NCI-H2107 treated with DMSO at 0.1 percent for 48 hours (cell line): ENCODE results near the gene BBOX1.
"Not testable (repeated sequence)": the region's sequence is repeated elsewhere in the genome, so short reads cannot be mapped to it uniquely, and the experiment has no call there.

ENCODE experiments used
- DNase-seq: peaks from one replicate; lab custom pipeline; 2025; ENCODE audit not compliant: unreplicated experiment; lab: John Stamatoyannopoulos, UW

Gene BBOX1

DNA sequence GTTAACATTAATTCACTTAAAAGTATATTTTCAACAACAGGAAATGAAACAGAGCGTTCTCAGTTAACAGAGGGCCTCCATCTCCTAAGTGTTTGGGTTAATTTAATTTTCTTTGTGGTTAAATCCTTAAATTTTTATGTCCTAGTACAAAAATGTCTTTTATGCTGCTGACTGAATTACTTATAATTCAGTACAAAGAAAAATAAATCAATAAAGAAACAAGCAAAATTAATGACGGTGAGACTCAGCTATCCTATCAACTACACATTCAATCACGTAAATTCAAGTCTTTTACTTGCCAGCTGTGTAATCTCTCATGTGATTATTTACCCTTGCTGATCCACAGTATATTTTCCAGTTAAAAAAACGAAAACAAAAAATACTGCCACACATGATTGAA lies 81.4 kb downstream of the BBOX1 start:
- no peak for DNase-seq

DNA sequence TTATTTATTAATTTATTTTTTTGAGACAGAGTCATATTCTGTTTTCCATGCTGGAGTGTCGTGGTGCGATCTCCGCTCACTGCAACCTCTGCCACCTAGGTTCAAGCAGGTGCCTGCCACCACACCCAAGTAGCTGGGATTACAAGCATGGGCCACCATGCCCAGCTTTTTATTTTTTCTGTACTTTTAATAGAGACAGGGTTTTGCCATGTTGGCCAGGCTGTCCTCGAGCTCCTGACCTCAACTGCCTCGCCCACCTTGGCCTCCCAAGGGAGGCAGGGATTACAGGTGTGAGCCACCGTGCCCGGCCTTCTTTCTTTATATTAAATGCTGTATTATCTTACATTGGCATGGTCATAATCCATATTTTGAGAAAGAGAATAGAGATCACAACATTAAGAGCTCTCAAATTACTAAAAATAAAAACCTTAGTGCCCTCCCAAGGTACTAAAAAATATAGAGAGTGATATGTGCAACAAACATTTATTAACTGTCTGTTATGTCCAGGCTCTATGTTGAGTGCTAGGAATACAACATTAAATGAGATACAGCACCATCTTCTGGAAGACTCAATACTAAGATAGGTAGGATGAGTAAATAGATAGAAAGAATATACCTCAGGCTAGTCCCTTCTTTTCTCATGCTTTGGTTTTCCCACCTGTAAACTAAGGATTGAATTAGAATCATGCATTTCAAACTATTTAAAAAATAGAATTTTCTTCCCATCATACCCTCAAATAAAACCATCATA lies 84.1 kb downstream of the BBOX1 start:
- no peak for DNase-seq

DNA sequence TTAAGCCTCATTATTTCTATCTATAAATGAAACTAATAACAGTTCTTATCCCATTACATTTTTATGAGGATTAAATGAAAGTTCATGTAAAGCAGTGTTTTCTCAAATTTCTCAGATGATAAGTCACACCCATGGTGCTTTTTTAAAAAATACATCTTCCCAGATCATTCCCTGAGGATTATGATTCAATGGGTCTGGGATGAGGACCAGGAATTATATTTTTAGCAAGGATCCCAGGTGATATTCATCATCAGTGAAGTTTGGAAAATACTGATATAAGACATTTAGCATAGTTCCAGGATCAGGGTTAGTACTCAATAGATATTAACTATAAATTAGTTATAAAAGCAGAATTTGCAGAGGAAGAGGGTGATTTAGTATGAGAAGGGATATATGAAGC lies 89.1 kb downstream of the BBOX1 start:
- DNase-seq, result no peak

DNA sequence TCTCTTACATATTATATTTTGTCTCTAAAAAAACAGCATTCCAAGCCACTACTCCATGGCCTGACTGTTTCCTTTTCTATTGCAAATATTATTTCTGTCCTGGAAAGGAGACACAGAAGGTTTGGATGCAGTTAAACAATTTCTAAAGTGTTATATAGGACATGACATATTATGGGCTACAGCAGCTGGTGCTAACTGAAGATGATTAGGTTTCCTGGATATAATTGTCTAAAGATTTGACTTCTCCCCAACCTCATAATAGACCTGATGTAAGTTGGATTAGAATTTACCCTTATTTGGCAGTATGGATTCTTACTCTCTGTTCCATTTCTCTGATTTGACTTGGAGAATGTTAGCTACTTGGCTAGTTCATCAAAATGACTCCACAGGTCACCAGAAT lies 90.2 kb downstream of the BBOX1 start:
- DNase-seq, result no peak

DNA sequence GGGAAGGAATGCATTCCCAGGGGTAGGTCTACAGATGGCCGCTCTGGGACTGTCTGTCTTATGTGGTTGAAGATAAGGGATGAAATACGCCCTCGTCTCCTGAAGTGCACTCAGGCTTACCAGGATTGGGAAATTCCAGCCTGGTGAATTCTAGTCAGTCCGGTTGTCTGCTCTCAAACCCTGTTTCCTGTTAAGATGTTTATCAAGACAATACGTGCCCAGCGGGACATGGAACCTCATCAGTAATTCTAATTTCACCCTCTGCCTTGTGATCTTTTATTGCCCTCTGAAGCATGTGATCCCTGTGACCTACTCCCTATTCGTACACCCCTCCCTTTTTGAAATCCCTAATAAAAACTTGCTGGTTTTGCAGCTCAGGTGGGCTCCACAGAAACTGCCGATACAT lies 95.3 kb downstream of the BBOX1 start:
- not testable (repeated sequence) for DNase-seq

DNA sequence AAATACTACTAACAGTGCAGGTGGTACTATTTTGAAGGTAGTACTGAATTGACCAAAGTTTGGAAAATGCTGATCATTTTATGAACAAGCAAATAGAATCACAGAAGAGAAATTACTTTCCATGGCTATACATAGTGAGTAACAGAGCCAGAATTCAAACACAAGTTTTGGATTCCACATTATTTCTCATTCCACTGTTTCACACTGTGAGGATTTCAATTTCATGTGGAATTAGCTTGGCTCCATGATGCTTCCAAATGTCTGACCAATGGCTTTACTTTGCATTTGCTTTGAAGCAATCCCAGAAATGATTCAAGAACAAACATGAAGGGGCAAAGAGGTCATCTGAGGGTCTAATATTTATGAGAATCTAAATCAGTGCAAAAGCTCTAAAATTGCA lies 98.1 kb downstream of the BBOX1 start:
- no peak for DNase-seq

DNA sequence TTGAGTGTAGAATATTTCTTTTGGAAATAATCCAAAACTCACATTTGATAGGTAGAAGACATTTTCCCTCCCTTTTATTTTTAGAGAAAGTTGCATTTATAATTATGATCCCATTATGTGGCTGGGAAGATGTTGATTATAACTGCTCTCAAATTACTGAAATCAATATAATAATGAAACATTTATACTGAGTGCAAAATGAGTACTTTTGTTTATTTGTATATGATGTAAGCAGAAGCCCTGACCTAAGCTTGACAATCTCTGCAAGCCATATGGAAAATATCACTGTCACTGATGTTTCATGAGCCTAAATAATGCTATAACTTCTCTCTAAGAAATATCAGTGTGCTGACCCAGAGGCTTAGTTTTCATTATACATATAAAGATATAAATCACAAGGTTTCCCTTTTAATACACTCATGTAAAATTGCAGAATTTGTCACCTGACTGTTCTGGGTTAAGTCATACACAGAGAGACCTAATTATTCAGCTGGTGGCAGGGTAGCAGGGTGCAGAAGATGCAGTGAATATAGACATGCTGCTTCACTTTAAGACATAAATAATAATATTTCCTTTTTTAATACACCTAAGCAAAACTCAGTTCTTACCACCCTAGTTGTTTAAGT lies 99.2 kb downstream of the BBOX1 start:
- no peak for DNase-seq

DNA sequence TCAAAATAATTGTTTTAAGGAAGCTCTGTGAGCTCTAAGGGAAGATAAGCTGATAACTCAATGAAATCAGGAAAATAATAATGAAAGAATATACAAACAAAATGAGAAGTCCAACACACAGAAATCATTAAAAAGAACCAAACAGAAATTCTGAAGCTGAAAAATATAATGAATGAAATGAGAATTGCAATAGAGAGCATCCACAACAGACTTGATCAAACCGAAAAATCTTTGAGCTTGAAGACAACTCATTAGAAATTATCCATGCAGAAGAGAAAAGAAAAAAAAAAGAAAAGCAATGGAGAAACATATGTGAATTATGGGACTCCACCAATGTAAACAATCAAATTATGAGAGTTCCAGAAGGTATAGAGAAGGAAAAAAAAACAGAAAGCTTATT lies 101.0 kb downstream of the BBOX1 start:
- DNase-seq, result no peak

DNA sequence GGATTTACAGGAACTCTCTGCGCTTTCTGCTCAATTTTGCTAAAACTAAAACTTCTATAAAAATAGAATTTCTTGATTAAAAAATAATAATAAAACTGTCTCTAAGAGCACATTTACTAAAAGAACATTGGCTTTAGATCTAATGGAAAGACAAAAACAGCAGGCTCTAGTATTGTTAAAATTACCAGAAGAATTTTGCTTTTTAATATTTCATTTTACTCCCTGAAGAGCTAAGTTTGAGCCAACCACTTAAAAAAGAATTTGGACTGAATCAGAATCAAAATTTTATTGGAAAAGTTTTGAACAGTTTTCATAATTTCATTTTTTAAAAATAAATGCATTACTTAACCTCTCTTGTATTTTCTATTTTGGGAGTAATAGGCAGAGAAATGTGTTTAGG lies 107.3 kb downstream of the BBOX1 start:
- DNase-seq, result no peak

DNA sequence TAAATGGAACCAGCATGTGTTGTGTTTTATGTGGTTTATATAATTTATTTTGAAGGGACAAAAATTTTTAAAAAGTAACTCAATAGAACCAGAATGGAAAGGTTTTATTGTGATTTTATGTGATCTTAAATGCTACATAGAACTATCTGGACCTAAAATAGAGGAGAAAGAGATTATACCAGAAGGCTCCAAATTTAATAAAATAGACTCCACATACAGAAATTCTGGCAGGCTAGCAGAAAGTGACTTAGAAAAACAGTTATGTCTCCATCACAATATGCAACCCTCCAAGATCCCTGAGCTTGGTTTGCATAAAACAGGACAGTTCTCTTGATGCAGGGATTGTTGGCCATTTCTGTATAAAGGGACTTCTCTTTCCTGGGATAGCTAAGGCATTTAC lies 107.9 kb downstream of the BBOX1 start:
- DNase-seq, result no peak

DNA sequence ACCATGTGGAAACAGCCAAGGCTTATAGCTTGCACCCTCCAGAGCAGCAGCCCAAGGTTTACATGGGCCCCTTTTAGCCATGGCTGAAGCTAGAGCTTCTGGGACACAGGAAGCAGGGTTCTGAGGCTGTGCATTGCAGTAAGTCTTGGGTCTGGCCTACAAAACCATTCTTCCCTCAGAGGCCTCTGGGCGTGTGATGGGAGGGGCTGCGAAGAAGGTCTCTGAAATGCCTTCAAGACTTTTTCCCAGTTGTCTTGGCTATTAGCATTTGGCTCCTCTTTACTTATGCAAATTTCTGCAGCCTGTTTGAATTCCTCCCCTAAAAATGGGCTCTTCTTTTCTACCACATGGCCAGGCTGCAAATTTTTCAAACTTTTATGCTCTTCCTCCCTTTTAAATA lies 109.5 kb downstream of the BBOX1 start:
- DNase-seq, result no peak

DNA sequence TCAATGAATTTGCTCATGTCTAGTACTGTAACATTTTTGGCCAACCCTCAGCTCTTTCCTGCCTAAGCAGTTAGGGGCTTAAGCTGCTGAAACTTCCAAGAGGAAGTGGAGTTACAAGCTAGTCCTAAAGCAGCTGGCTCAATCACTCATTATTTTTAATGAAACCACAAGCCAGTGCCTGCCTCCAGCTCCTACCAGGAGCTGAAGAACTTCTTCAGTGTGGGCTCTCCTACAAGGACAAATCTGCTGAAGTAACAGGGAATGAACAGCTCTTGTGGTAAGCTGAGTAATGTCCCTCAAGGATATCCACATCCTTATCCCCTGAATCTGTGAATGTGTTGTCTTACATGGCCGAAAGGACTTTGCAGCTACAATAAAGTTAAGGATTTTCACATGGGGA lies 112.5 kb downstream of the BBOX1 start:
- DNase-seq, result no peak

DNA sequence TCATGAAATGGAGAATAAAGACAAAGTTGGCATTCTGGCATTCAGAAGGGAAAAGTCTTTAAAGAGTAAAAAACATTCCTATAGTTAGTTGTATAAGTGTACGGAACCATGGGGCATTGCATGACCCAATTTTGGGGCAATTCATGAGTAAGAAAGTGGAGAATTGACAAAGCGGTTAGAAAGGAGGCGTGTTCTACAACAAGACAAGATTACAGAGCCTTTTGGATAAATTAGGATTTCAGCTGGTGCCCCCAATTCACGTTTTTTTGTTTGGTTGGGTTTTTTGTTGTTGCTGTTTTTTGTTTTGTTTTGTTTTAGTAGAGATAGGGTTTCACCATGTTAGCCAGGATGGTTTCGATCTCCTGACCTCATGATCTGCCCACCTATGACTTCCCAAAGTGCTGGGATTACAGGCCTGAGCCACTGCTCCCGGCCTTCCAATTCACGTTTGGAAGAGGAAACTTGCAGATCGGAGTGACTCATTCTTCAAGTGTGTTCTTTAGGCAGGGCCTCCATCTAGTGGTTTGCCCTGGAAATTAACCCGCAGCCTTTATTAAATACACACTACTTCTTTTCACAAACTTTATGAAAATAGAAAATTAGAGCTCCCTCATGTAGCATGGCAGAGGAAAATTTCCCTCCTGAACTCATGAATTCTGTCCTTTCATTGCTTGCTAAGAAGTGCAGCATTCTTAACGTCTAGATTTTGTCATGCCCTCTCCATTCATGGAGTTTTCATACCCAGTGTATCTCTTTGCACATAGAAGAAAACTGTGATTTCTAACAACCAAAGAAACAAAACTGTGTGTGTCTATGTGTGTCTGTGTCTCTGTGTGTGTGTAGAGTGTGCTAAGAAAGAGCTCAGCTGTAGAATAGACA lies 118.1 kb downstream of the BBOX1 start:
- peak; percentile 23 for DNase-seq

DNA sequence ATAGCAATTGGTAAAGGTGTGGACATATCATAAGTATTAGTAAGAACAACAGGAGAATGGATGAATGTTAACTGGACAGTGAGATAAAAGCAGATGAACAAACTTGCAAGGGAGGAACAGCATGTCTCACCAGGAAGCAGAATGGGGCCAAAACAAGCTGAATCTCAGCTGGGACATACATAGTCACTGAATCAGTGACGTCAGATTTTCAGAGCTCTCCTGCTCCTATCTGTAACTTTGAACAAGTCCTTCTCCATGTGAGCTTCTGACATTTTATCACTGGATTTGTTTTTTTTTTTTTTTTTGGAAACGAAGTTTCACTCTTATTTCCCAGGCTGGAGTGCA lies 118.7 kb downstream of the BBOX1 start:
- DNase-seq, result no peak

DNA sequence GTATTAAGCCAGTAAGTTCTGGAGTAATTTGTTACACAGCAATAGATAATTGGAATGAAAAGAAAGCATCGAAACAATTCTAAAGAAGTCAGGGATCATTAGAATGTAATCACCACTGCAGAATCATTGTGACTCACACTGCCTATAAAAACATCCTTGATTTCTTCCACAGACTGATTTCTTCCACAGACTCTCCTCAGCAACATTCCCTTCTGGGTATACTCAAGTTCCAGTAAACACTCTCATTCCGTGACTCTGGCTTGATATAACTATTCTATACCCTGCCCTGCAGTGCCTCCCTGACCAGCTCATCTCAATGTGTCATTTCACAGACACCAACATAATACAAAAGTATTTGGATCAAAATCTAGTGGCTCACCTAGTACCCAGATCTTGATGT lies 120.5 kb downstream of the BBOX1 start:
- DNase-seq, result no peak

DNA sequence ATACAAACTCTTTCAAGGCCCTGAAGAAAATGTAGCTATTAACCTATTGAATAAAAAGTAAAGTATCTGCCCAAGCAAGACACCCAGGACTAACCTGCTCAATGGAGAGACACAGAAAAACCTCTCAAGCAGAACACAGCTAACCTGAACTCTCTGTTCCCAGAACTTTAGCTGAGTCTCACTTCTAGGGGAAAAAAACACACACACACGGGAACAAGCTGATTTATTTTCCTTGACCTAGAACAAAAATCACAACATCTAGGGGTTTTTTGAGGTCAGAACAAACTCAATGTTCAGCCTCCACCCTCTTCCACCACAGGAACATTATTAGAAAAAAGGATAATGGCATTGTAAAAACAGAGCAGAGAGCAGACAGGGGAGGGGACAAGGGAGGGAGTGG lies 121.6 kb downstream of the BBOX1 start:
- no peak for DNase-seq

DNA sequence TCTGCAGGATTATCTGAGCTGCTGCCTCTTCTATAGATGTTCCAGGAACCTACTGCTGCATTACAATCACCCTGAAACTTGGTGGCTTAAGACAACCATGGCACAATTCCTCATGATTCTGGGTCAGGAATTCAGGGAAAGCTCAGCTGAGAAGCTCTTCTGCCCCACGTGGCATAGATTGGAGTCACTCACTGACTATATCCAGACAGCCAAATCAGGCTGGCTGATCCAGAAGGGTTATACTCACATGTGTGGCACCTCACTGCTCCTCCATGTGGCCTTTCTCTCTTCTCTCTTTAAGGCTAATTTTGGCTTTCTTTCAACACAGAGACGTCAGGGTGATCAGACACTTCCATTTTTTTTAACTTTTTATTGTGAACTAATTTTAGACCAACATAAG lies 125.5 kb downstream of the BBOX1 start:
- no peak for DNase-seq

DNA sequence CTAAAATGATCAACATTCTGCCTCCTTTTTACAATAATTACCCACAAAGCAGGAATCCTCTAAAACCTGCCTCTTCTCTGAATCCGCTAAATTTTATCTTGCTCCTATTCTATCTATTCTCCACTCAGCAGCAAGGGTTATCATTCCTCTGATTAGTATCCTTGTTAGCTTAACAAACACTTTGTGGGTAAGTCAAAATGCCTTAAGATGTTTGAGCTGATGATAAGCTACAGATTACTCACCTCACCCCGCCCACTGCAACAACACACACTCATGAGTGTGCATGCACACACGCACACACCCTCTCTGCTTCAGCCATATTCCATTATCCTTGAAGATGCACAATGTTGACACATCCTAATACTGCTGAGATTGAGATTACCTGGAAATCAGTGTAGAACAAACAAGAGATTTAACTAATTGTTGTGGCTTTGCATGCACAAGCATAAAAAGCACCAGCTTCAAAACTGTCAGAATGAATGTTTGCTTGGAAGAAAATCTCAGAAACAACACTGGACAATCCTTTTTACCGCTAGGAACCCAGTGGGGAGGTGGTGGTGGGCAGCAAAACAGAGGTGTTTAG lies 130.9 kb downstream of the BBOX1 start:
- DNase-seq, result no peak

DNA sequence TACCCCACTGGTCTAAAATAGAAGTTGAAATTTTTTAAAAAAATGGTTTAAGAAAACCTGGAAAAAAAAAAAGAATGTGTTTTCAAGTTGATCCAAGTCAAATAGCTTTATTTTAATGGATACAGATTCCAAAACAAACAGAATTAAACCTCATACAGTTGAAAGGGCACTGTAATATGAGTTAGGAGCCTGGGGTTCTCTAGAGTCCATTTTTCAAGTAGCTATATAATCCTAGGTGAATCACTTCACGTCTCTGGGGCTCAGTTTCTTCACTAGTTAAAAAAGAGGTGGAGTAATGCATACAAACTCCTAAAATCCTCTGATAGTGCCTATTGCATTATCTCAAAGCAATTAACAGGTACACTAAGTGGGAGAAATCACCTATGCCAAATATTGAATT lies 132.9 kb downstream of the BBOX1 start:
- no peak for DNase-seq

DNA sequence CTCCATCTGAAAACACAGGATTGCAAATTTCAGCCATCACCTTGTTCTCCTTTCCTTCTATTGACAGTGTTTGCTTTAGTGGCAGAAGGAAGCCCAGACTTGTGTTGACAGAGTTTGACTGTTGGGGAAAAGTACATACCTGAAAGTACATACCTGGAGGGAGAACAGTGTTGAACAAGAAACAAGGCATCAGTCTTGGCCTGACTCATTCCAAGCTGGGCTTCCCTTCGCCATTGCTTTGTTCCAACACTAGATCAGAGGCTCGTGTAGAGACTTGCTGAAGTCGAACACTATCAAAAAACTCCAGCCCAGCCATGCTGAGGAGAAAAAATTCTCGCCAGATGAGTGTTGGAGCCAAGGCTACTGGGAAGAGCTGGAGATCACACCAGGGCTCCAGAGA lies 133.4 kb downstream of the BBOX1 start:
- peak; percentile 3 for DNase-seq

DNA sequence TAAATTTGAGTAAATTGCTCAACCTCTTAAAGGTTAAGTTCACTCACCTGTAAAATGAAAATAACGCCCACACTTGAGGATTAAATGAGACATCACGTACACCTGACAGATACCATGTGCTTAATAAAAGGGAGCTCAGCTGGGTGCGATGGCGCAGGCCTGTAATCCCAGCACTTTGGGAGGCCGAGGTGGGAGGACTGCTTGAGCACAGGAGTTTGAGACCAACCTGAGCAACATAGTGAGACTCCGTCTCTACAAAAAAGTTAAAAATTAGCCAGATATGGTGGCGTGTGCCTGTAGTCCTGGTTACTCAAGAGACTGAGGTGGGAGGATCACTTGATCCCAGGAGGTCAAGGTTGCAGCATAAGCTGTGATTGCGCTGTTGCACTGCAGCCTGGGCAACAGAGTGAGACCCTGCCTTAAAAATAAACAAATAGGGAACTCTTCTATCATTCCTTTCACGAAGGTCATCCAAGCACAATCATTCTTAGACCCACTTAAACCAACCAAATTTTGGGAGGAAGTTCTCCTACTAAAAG lies 134.1 kb downstream of the BBOX1 start:
- DNase-seq, result no peak

DNA sequence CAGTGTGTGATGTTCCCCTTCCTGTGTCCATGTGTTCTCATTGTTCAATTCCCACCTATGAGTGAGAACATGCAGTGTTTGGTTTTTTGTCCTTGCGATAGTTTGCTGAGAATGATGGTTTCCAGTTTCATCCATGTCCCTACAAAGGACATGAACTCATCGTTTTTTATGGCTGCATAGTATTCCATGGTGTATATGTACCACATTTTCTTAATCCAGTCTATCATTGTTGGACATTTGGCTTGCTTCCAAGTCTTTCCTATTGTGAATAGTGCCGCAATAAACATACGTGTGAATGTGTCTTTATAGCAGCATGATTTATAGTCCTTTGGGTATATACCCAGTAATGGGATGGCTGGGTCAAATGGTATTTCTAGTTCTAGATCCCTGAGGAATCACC lies 134.9 kb downstream of the BBOX1 start:
- DNase-seq, result not testable (repeated sequence)
